ENCODE measurements around the gene AFTPH. TPM values are rescaled to one million over a fixed set of nuclear protein-coding genes. Genes with fewer than 3 reads are reported as not detected.
A peak's percentile ranks its signal among the peaks of the same experiment; 100 is the strongest.

The AFTPH gene
- total and polyA plus RNA-seq, 9 donors = 15.7 to 22.5 (median 17.6) TPM

GRCh38 chr2:64608867-64609226 is 84.7 kb downstream of the AFTPH start:
- H3K27me3 ChIP-seq (ENCODE audit: control insufficient read depth, insufficient read depth, low read length) = peaks cover 2% of the 10 kb centered on the region
- 19% methylated on average over 14 of the region's 20 CpGs for WGBS (ENCODE audit: insufficient coverage)
- peak overlapping the region; percentile 31 for H3K4me3 ChIP-seq (ENCODE audit: low read length)
- H3K36me3 ChIP-seq (ENCODE audit: control insufficient read depth, insufficient read depth, low read length) = no peaks in the 10 kb centered on the region
- no peak for DNase-seq
- peaks cover 39% of the 10 kb centered on the region for H3K4me1 ChIP-seq (ENCODE audit: control insufficient read depth, insufficient read depth, low read length)
- H3K9me3 ChIP-seq (replicated peaks; ENCODE audit: control insufficient read depth, low read depth, low read length) = no peaks in the 10 kb centered on the region
- H3K27ac ChIP-seq (ENCODE audit: low read length) = peak overlapping the region; percentile 42

- Histone ChIP-seq H3K4me3 (ENCODE audit: low read length) (peak overlapping the region; percentile 38), H3K27ac (ENCODE audit: low read length) (peak overlapping the region; percentile 43), H3K36me3 (ENCODE audit: control insufficient read depth, insufficient read depth, low read length) (no peaks in the 10 kb centered on the region), H3K4me1 (ENCODE audit: control insufficient read depth, insufficient read depth, low read length) (peaks cover 39% of the 10 kb centered on the region), H3K27me3 (ENCODE audit: control insufficient read depth, insufficient read depth, low read length) (peaks cover 2% of the 10 kb centered on the region), H3K9me3 (replicated peaks; ENCODE audit: control insufficient read depth, low read depth, low read length) (no peaks in the 10 kb centered on the region)
- DNase-seq = peak; percentile 71
- 2% methylated on average over 74 of the region's 74 CpGs for WGBS (ENCODE audit: insufficient coverage)
Observed at GRCh38 chr2:64609227-64609941, 85.3 kb downstream of the AFTPH start.

DNA sequence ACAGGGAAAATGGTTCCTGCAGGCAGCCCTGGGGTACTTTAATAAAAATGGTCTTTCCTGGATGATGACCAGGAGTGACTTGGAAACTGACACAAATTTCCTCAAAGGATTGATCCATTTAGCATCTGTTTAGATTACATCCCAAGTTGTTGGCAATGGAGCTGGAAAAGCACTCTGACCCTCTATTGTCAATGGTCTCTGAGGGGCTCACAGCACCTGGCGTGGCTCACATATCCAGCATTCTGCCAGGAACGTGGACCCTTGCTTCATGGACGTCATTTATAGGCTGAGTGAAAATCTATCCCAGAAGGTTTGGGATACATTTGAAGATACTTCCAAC is 85.8 kb downstream of the AFTPH start:
- Histone ChIP-seq H3K4me1 (ENCODE audit: control insufficient read depth, insufficient read depth, low read length) (peaks cover 39% of the 10 kb centered on the region), H3K36me3 (ENCODE audit: control insufficient read depth, insufficient read depth, low read length) (no peaks in the 10 kb centered on the region), H3K27ac (ENCODE audit: low read length) (peak overlapping the region; percentile 10), H3K4me3 (ENCODE audit: low read length) (no peak overlapping the region), H3K9me3 (replicated peaks; ENCODE audit: control insufficient read depth, low read depth, low read length) (no peaks in the 10 kb centered on the region), H3K27me3 (ENCODE audit: control insufficient read depth, insufficient read depth, low read length) (peaks cover 2% of the 10 kb centered on the region)
- peak; percentile 73 for DNase-seq
- 50% methylated on average over 1 of the region's 3 CpGs for WGBS (ENCODE audit: insufficient coverage)

DNA sequence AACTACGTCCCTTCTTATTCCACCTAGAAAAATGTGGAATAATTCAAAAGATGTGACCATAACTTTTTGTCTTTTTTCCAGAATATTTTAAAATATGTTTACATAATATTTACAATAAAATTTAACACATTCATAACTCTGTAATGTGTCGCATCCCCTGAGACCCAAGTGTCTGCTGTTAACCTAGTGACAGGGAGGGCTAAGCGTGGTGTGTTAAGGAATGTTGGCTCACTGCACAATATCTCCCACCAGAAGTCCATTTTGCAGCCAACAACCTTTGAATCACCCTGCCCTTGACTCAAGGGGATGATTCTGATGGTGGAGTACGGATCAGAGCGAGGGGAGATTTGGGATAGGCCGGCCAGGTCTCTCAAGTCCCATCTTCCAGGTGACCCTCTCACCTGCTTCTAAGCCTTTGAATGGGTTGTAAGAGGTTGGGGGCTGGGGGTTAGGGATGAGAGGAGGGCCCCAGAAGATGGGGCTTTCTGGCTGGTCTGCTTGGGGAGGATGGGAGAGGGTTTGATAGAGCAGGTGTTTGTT is 86.3 kb downstream of the AFTPH start:
- no peak overlapping the region for H3K27ac ChIP-seq (ENCODE audit: low read length)
- H3K4me3 ChIP-seq (ENCODE audit: low read length) = no peak overlapping the region
- WGBS (ENCODE audit: insufficient coverage) = no CpG with 5 or more reads among the region's 6 CpGs
- no peaks in the 10 kb centered on the region for H3K36me3 ChIP-seq (ENCODE audit: control insufficient read depth, insufficient read depth, low read length)
- peaks cover 2% of the 10 kb centered on the region for H3K27me3 ChIP-seq (ENCODE audit: control insufficient read depth, insufficient read depth, low read length)
- no peaks in the 10 kb centered on the region for H3K9me3 ChIP-seq (replicated peaks; ENCODE audit: control insufficient read depth, low read depth, low read length)
- DNase-seq = no peak
- peaks cover 35% of the 10 kb centered on the region for H3K4me1 ChIP-seq (ENCODE audit: control insufficient read depth, insufficient read depth, low read length)

DNA sequence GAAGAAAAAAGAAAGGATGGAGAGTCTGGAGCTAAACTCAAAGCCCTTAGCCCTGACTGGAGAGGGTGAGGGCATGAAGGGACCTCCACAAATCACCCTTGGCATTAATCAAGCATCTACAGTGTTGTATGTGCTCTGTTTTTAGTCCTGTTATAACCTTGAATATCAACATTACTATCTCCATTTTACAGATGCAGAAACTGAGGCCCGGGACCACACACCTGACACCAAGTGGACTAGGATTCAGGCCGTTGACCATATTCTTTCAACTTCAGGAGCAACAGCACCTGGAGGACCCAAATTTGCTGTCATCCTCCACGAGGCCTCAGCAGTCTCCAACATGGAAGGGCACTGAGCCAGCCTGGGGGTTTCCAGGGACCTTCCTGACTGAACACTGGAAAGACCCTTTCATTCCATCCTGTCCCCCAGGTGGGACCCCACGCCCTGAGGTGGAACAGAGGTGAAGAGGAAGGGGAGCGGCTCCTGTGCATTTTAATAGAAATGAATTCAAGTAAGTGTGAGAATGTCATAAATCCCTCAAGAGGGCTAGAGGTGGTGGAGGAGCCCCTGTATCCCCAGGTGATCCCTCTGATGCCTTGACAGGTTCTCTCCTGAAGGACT is 88.6 kb downstream of the AFTPH start:
- H3K9me3 ChIP-seq (replicated peaks; ENCODE audit: control insufficient read depth, low read depth, low read length) = no peaks in the 10 kb centered on the region
- no peaks in the 10 kb centered on the region for H3K36me3 ChIP-seq (ENCODE audit: control insufficient read depth, insufficient read depth, low read length)
- no peak overlapping the region for H3K4me3 ChIP-seq (ENCODE audit: low read length)
- DNase-seq = no peak
- H3K4me1 ChIP-seq (ENCODE audit: control insufficient read depth, insufficient read depth, low read length) = peaks cover 22% of the 10 kb centered on the region
- WGBS (ENCODE audit: insufficient coverage) = 78% methylated on average over 3 of the region's 5 CpGs
- H3K27ac ChIP-seq (ENCODE audit: low read length) = no peak overlapping the region
- H3K27me3 ChIP-seq (ENCODE audit: control insufficient read depth, insufficient read depth, low read length) = peaks cover 2% of the 10 kb centered on the region

- WGBS (ENCODE audit: insufficient coverage) = no CpG with 5 or more reads among the region's 7 CpGs
- H3K27me3 ChIP-seq (ENCODE audit: control insufficient read depth, insufficient read depth, low read length) = peaks cover 2% of the 10 kb centered on the region
- H3K4me3 ChIP-seq (ENCODE audit: low read length) = no peak overlapping the region
- DNase-seq = no peak
- H3K9me3 ChIP-seq (replicated peaks; ENCODE audit: control insufficient read depth, low read depth, low read length) = no peaks in the 10 kb centered on the region
- peaks cover 22% of the 10 kb centered on the region for H3K4me1 ChIP-seq (ENCODE audit: control insufficient read depth, insufficient read depth, low read length)
- H3K27ac ChIP-seq (ENCODE audit: low read length) = no peak overlapping the region
- H3K36me3 ChIP-seq (ENCODE audit: control insufficient read depth, insufficient read depth, low read length) = no peaks in the 10 kb centered on the region
Observed at GRCh38 chr2:64613276-64613675, 89.1 kb downstream of the AFTPH start.

DNA sequence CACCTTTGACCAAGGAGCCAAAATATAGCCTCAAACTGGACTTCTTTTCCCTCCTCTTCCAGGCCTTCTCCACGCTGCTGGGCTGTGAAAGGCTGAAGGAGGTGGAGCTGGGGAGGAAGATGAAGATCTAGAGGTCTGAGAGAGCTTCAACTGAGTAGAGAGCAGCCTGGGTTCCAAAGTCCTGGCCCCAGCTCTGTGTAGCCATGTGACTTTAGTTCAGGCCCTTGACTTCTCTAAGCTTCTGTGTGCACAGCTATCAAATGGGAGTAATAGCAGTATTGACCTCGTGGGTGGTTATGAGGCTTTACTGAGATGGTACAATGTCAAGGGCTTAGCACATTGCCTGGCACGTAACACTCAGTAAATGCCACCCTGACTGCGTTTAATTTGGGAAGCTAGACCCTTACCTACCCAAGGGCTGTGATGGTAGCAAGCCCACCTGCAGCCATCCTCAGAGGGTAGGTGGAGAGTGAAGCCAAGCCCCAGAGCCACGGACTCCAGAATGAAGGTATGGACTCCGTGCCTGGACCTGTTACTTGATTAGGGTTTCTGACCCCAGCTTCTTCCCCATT is 91.2 kb downstream of the AFTPH start:
- H3K9me3 ChIP-seq (replicated peaks; ENCODE audit: control insufficient read depth, low read depth, low read length) = no peaks in the 10 kb centered on the region
- peaks cover 16% of the 10 kb centered on the region for H3K4me1 ChIP-seq (ENCODE audit: control insufficient read depth, insufficient read depth, low read length)
- no peaks in the 10 kb centered on the region for H3K36me3 ChIP-seq (ENCODE audit: control insufficient read depth, insufficient read depth, low read length)
- H3K4me3 ChIP-seq (ENCODE audit: low read length) = no peak overlapping the region
- no peak for DNase-seq
- H3K27me3 ChIP-seq (ENCODE audit: control insufficient read depth, insufficient read depth, low read length) = peaks cover 2% of the 10 kb centered on the region
- H3K27ac ChIP-seq (ENCODE audit: low read length) = no peak overlapping the region
- WGBS (ENCODE audit: insufficient coverage) = 100% methylated on average over 2 of the region's 6 CpGs

DNA sequence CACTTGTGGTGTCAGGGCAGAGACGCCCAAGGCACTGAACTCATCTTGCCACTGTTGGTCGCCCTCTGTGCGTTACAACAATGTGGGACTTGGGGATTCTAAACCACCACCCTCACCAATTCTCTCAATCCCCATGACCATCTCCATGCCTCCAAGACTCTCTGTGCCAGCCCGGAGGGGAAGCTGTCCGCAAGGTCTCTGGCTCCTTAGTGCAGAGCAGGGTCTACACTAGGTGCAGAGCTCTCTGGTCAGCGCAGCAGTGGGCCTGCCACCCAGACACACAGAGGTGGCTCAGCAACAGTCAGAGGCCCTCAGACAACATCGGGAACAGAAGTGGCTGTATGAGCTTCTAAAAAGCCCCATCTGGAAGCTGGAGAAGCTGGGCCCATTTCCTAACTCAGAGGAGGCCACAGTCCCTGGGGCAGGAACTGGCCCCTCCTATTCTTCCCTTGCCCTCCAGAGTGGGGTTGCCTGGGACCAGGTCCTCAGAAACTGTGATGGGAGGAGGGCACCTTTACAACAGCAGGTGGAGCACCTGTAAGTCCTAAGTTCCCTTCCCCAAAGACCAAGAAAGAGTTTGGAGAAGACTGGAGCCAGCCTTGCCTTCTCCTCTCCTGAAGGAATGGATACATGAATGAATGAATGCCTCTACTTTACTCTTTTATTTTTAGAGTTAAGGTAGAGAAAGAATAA is 91.9 kb downstream of the AFTPH start:
- H3K4me3 ChIP-seq (ENCODE audit: low read length) = no peak overlapping the region
- H3K27ac ChIP-seq (ENCODE audit: low read length) = no peak overlapping the region
- no peaks in the 10 kb centered on the region for H3K9me3 ChIP-seq (replicated peaks; ENCODE audit: control insufficient read depth, low read depth, low read length)
- no peak for DNase-seq
- H3K27me3 ChIP-seq (ENCODE audit: control insufficient read depth, insufficient read depth, low read length) = peaks cover 2% of the 10 kb centered on the region
- no peaks in the 10 kb centered on the region for H3K36me3 ChIP-seq (ENCODE audit: control insufficient read depth, insufficient read depth, low read length)
- peaks cover 13% of the 10 kb centered on the region for H3K4me1 ChIP-seq (ENCODE audit: control insufficient read depth, insufficient read depth, low read length)
- 98% methylated on average over 6 of the region's 7 CpGs for WGBS (ENCODE audit: insufficient coverage)

DNA sequence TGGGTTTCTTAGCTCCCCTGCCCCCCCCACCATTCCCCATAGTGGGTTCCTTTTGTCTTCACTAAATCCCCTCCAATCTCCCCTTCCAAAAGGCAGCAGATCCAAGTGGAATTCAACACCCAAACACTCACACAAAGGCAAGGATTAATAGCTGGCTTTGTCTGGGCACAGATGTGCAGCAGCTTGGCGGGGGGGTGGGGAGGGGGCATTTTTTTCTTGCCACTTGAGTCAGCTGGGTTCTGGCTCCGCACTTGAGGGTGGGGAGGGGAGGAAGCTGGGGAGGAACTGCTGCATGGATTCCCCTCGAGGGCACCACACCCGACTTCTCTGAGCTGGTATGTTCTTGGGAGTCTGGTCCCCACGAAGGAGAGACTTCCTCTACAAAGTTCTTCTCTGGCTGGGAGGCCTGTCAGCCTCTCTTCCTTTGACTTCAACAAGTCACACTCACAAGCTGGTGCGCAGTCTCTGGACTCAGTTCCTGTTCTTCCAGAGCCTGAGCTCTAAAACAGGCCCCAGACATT is 93.6 kb downstream of the AFTPH start:
- Histone ChIP-seq H3K9me3 (replicated peaks; ENCODE audit: control insufficient read depth, low read depth, low read length) (no peaks in the 10 kb centered on the region), H3K27me3 (ENCODE audit: control insufficient read depth, insufficient read depth, low read length) (no peaks in the 10 kb centered on the region), H3K27ac (ENCODE audit: low read length) (no peak overlapping the region), H3K4me3 (ENCODE audit: low read length) (no peak overlapping the region), H3K4me1 (ENCODE audit: control insufficient read depth, insufficient read depth, low read length) (peaks cover 18% of the 10 kb centered on the region), H3K36me3 (ENCODE audit: control insufficient read depth, insufficient read depth, low read length) (no peaks in the 10 kb centered on the region)
- peak; percentile 42 for DNase-seq
- WGBS (ENCODE audit: insufficient coverage) = 20% methylated on average over 1 of the region's 6 CpGs

DNA sequence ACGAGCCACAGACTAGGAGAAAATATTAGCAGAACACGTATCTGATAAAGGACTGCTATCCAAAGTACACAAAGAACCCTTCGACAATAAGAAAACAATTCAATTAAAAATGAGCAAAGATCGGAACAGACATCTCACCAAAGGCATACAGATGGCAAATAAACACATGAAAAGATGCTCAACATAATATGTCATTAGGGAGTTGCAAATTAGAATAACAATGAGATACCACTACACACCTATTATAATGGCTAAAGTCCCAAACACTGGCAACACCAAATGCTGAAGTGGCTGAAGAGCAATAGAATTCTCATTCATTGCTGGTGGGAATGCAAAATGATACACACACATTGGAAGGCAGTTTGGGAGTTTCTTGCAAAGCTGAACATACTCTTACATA is 96.5 kb downstream of the AFTPH start:
- DNase-seq = no peak
- H3K27me3 ChIP-seq (ENCODE audit: control insufficient read depth, insufficient read depth, low read length) = no peaks in the 10 kb centered on the region
- peaks cover 25% of the 10 kb centered on the region for H3K4me1 ChIP-seq (ENCODE audit: control insufficient read depth, insufficient read depth, low read length)
- H3K4me3 ChIP-seq (ENCODE audit: low read length) = no peak overlapping the region
- no peak overlapping the region for H3K27ac ChIP-seq (ENCODE audit: low read length)
- H3K9me3 ChIP-seq (replicated peaks; ENCODE audit: control insufficient read depth, low read depth, low read length) = no peaks in the 10 kb centered on the region
- H3K36me3 ChIP-seq (ENCODE audit: control insufficient read depth, insufficient read depth, low read length) = no peaks in the 10 kb centered on the region
- no CpG with 5 or more reads among the region's 4 CpGs for WGBS (ENCODE audit: insufficient coverage)

Data from muscle of leg (tissue), 11 donors.